Panc1 (cell line): ENCODE results near the gene FAF2.

Source experiments
- CTCF ChIP-seq: fragments of 450-650 bp; IDR thresholded peaks from 2 replicates; pipeline ENCODE4 v1.5.1; 2017; ENCODE audit warnings: mild to moderate bottlenecking
- REST ChIP-seq, 2 experiments: IDR thresholded peaks; 2 replicates each; pipeline ENCODE4 v1.6.1; 2011 to 2012; ENCODE audit warnings: low read depth in 2 of 2, control low read depth in 1 of 2, low read length in 1 of 2, mild to moderate bottlenecking in 1 of 2, moderate library complexity in 1 of 2; ENCODE audit not compliant: insufficient read depth in 1 of 2
- SIN3A ChIP-seq: IDR thresholded peaks from 2 replicates; pipeline ENCODE4 v1.6.1; 2012; ENCODE audit warnings: low read depth, mild to moderate bottlenecking, low read length, moderate library complexity, borderline replicate concordance; ENCODE audit not compliant: insufficient read depth
- TCF7L2 ChIP-seq: IDR thresholded peaks from 2 replicates; pipeline ENCODE4 v1.6.1; 2011; ENCODE audit warnings: mild to moderate bottlenecking, low read depth, low read length, inconsistent platforms

GRCh38 chr5:176513788-176514187 is 65.6 kb downstream of the FAF2 start:
- no peak for TF ChIP-seq CTCF
- TF ChIP-seq REST (IDR thresholded peaks at IDR 0.05; ENCODE audit: insufficient read depth in 1 of 2, low read depth in 2 of 2, low read length in 1 of 2) = no peak
- no peak for TF ChIP-seq TCF7L2
- TF ChIP-seq SIN3A = no peak
